ENCODE measurements around the gene ACAD9. TPM values are rescaled to one million over a fixed set of nuclear protein-coding genes. Genes with fewer than 3 reads are reported as not detected.
A peak's percentile ranks its signal among the peaks of the same experiment; 100 is the strongest.

The ACAD9 gene
- total and polyA plus RNA-seq, 9 of the 15 experiments (the other 6 are each of a cell fraction or from before 2014, with no cell fraction given), result 10.2 to 32.6 (median 22.8) TPM

GRCh38 chr3:128845778-128846485 lies 33.5 kb upstream of the ACAD9 start (continued):
- peak; percentile 60 to 82 (median 71) for TF ChIP-seq CTCF (IDR thresholded peaks at IDR 0.05 in 2 of 3, conservative IDR thresholded peaks at IDR 0.05 in 1 of 3; ENCODE audit: insufficient read depth in 2 of 3, low read depth in 1 of 3, low read length in 3 of 3)
- TF ChIP-seq GABPA (tag; conservative IDR thresholded peaks at IDR 0.05; ENCODE audit: low read depth), result no peak
- TF ChIP-seq GTF2E2 (tag; IDR thresholded peaks at IDR 0.05), result no peak
- 0 out of 2 replicates have a peak, but pooled peaks have one; percentile 61 for TF ChIP-seq E2F1 (CRISPR knock-in tag; IDR thresholded peaks at IDR 0.05)
- no peak for TF ChIP-seq RBM14 (IDR thresholded peaks at IDR 0.05; ENCODE audit: borderline replicate concordance, insufficient read depth, low read depth, low read length)
- TF ChIP-seq MAX (CRISPR knock-in tag; IDR thresholded peaks at IDR 0.05), result peak; percentile 75
- TF ChIP-seq, protein P1, sequence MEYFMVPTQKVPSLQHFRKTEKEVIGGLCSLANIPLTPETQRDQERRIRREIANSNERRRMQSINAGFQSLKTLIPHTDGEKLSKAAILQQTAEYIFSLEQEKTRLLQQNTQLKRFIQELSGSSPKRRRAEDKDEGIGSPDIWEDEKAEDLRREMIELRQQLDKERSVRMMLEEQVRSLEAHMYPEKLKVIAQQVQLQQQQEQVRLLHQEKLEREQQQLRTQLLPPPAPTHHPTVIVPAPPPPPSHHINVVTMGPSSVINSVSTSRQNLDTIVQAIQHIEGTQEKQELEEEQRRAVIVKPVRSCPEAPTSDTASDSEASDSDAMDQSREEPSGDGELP (CRISPR knock-in tag; IDR thresholded peaks at IDR 0.05; ENCODE audit: borderline replicate concordance), result peak; percentile 95
- TF ChIP-seq ZZZ3 (IDR thresholded peaks at IDR 0.05), result peak; percentile 50; the same call in 1 of the 2 replicates
- peak; percentile 45; the same call in 1 of the 2 replicates for TF ChIP-seq ARID1B (IDR thresholded peaks at IDR 0.05)
- no peak for TF ChIP-seq STAT5A (IDR thresholded peaks at IDR 0.05; ENCODE audit: borderline replicate concordance, low read length)
- TF ChIP-seq KLF1 (tag; IDR thresholded peaks at IDR 0.05), result no peak
- TF ChIP-seq CUX1 (CRISPR knock-in tag; IDR thresholded peaks at IDR 0.05), result no peak
- no peak for TF ChIP-seq NEUROD1 (IDR thresholded peaks at IDR 0.05; ENCODE audit: borderline replicate concordance, low read depth, low read length, partially characterized antibody)
- TF ChIP-seq SFPQ (IDR thresholded peaks at IDR 0.05; ENCODE audit: low read depth, low read length), result no peak
